Measurements from ENCODE around the gene NDUFB11. TPM values are rescaled to one million over a fixed set of nuclear protein-coding genes. Genes with fewer than 3 reads are reported as not detected.

Gene NDUFB11
- total RNA-seq, 1 donor from 2014 or later: 53.1 TPM

GRCh38 chrX:47179928-47180255 lies 35.4 kb upstream of the NDUFB11 start:
- H2AFZ ChIP-seq (replicated peaks): no peak overlapping the region
- no peaks in the 10 kb centered on the region for H3F3A ChIP-seq (ENCODE audit: low read depth)
- no peaks in the 10 kb centered on the region for H4K20me1 ChIP-seq (ENCODE audit: low read depth)
- H3K36me3 Mint-ChIP-seq: peaks cover 13% of the 10 kb centered on the region
- H3K79me2 ChIP-seq (ENCODE audit: low read depth): no peaks in the 10 kb centered on the region
- H3K27ac Mint-ChIP-seq: no peak overlapping the region
- H3K9ac ChIP-seq: no peak overlapping the region
- peaks cover 6% of the 10 kb centered on the region for H3K27me3 Mint-ChIP-seq (ENCODE audit: insufficient read depth, low read depth)
- H3K4me3 Mint-ChIP-seq: no peak overlapping the region
- peaks cover 11% of the 10 kb centered on the region for H3K9me3 Mint-ChIP-seq
- no peaks in the 10 kb centered on the region for H3K36me3 ChIP-seq
- no peaks in the 10 kb centered on the region for H3K4me1 ChIP-seq
- H3K4me2 ChIP-seq: no peak overlapping the region
- no peak for DNase-seq (ENCODE audit: low spot score)
- no peak overlapping the region for H3K4me3 ChIP-seq
- no peak for TF ChIP-seq EZH2 (IDR thresholded peaks at IDR 0.05)
- H3K4me1 Mint-ChIP-seq: no peaks in the 10 kb centered on the region
- no peak overlapping the region for H3K27ac ChIP-seq
- no peaks in the 10 kb centered on the region for H3K9me3 ChIP-seq (ENCODE audit: low read depth)
- H3K27me3 ChIP-seq: no peaks in the 10 kb centered on the region

GRCh38 chrX:47179221-47179927 lies 34.9 kb upstream of the NDUFB11 start:
- Mint-ChIP-seq H3K36me3 (peaks cover 13% of the 10 kb centered on the region), H3K4me3 (no peak overlapping the region), H3K27ac (no peak overlapping the region), H3K9me3 (peaks cover 11% of the 10 kb centered on the region), H3K4me1 (no peaks in the 10 kb centered on the region), H3K27me3 (ENCODE audit: insufficient read depth, low read depth) (peaks cover 4% of the 10 kb centered on the region)
- Histone ChIP-seq H3K79me2 (ENCODE audit: low read depth) (no peaks in the 10 kb centered on the region), H3F3A (ENCODE audit: low read depth) (no peaks in the 10 kb centered on the region), H2AFZ (replicated peaks) (no peak overlapping the region), H3K27me3 (no peaks in the 10 kb centered on the region), H3K9me3 (ENCODE audit: low read depth) (no peaks in the 10 kb centered on the region), H3K36me3 (no peaks in the 10 kb centered on the region), H3K9ac (no peak overlapping the region), H3K4me3 (no peak overlapping the region), H3K4me1 (no peaks in the 10 kb centered on the region), H3K27ac (no peak overlapping the region), H4K20me1 (ENCODE audit: low read depth) (no peaks in the 10 kb centered on the region), H3K4me2 (no peak overlapping the region)
- no peak for DNase-seq (ENCODE audit: low spot score)
- TF ChIP-seq EZH2phosphoT487 (IDR thresholded peaks at IDR 0.05): no peak
- no peak for TF ChIP-seq CTCF (IDR thresholded peaks at IDR 0.05)
- no peak for TF ChIP-seq EZH2 (IDR thresholded peaks at IDR 0.05)

- Mint-ChIP-seq H3K27me3 (ENCODE audit: insufficient read depth, low read depth) (peaks cover 6% of the 10 kb centered on the region), H3K4me1 (no peaks in the 10 kb centered on the region), H3K4me3 (no peak overlapping the region), H3K9me3 (peaks cover 11% of the 10 kb centered on the region), H3K36me3 (peaks cover 13% of the 10 kb centered on the region), H3K27ac (no peak overlapping the region)
- no peak overlapping the region for H3K9ac ChIP-seq
- H3K9me3 ChIP-seq (ENCODE audit: low read depth): no peaks in the 10 kb centered on the region
- H3K79me2 ChIP-seq (ENCODE audit: low read depth): no peaks in the 10 kb centered on the region
- no peak overlapping the region for H2AFZ ChIP-seq (replicated peaks)
- H4K20me1 ChIP-seq (ENCODE audit: low read depth): no peaks in the 10 kb centered on the region
- H3K4me3 ChIP-seq: no peak overlapping the region
- no peaks in the 10 kb centered on the region for H3K4me1 ChIP-seq
- H3K4me2 ChIP-seq: no peak overlapping the region
- H3K36me3 ChIP-seq: no peaks in the 10 kb centered on the region
- H3F3A ChIP-seq (ENCODE audit: low read depth): no peaks in the 10 kb centered on the region
- DNase-seq (ENCODE audit: low spot score): no peak
- no peak for TF ChIP-seq EZH2 (IDR thresholded peaks at IDR 0.05)
- TF ChIP-seq CTCF (IDR thresholded peaks at IDR 0.05): no peak
- TF ChIP-seq EZH2phosphoT487 (IDR thresholded peaks at IDR 0.05): no peak
- no peaks in the 10 kb centered on the region for H3K27me3 ChIP-seq
- H3K27ac ChIP-seq: no peak overlapping the region
Observed at GRCh38 chrX:47178337-47178736, 33.8 kb upstream of the NDUFB11 start.

- no peak overlapping the region for H3K4me3 Mint-ChIP-seq
- H3K4me1 Mint-ChIP-seq: no peaks in the 10 kb centered on the region
- H3K36me3 Mint-ChIP-seq: peaks cover 13% of the 10 kb centered on the region
- Histone ChIP-seq H3K79me2 (ENCODE audit: low read depth) (no peaks in the 10 kb centered on the region), H3K4me2 (no peak overlapping the region), H3K27me3 (no peaks in the 10 kb centered on the region), H3K9me3 (ENCODE audit: low read depth) (no peaks in the 10 kb centered on the region), H4K20me1 (ENCODE audit: low read depth) (no peaks in the 10 kb centered on the region), H2AFZ (replicated peaks) (no peak overlapping the region), H3F3A (ENCODE audit: low read depth) (no peaks in the 10 kb centered on the region), H3K4me3 (no peak overlapping the region), H3K27ac (no peak overlapping the region), H3K36me3 (no peaks in the 10 kb centered on the region), H3K4me1 (no peaks in the 10 kb centered on the region), H3K9ac (no peak overlapping the region)
- DNase-seq (ENCODE audit: low spot score): no peak
- H3K27me3 Mint-ChIP-seq (ENCODE audit: insufficient read depth, low read depth): peaks cover 9% of the 10 kb centered on the region
- peaks cover 11% of the 10 kb centered on the region for H3K9me3 Mint-ChIP-seq
- TF ChIP-seq EZH2phosphoT487 (IDR thresholded peaks at IDR 0.05) (no peak), CTCF (IDR thresholded peaks at IDR 0.05) (no peak), EZH2 (IDR thresholded peaks at IDR 0.05) (no peak)
- no peak overlapping the region for H3K27ac Mint-ChIP-seq
Observed at GRCh38 chrX:47177079-47177478, 32.6 kb upstream of the NDUFB11 start.
